ENCODE data around the gene XAGE1A.
"Not testable (repeated sequence)": the region's sequence is repeated elsewhere in the genome, so short reads cannot be mapped to it uniquely, and the experiment has no call there.

DNA sequence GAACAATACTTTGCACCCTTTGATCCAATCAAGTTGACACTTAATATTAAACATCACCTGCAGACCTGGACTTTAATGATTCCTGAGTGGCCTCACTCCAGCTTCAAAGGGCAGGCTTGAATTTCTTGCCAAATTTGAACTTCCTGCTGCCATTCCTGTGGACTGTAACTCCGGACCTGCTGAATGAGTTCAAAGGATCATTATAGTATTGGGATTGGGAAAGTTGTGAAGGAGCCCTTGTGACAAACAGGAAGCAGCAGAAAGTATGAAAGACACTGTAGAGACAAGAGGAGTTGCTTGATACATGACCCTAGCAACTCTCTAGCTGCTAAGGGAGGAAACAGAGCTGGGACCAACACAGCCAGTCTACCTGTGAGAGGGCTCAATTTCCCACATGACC is 24.3 kb upstream of the XAGE1A start:
- not testable (repeated sequence) for TF ChIP-seq CTCF, POLR2A (IDR thresholded peaks at IDR 0.05)
